Ovary (tissue), 9 donors: ENCODE data around the gene ZMYM1. TPM values are rescaled to one million over a fixed set of nuclear protein-coding genes. Genes with fewer than 3 reads are reported as not detected.
"Not testable (repeated sequence)": the region's sequence is repeated elsewhere in the genome, so short reads cannot be mapped to it uniquely, and the experiment has no call there.

Experiments used
- DNase-seq, 5 donors: peaks; one replicate each; pipeline ENCODE4 v3.0.0-alpha.2; 2019 to 2020
- H3K27ac ChIP-seq, 2 donors: fragments of 200-600 bp; one replicate each; pipeline versions ENCODE4 v1.5.1 to v1.8.0; 2019 to 2022
- H3K27me3 ChIP-seq: fragments of 200-600 bp; one replicate; pipeline ENCODE4 v1.8.0; 2022
- H3K36me3 ChIP-seq: fragments of 200-600 bp; sonication (generic); one replicate; pipeline ENCODE4 v1.5.1; 2019
- H3K4me1 ChIP-seq: one replicate; pipeline ENCODE4 v1.8.1; 2013; ENCODE audit warnings: mild to moderate bottlenecking, moderate library complexity; ENCODE audit not compliant: insufficient read depth
- H3K4me3 ChIP-seq: fragments of 200-600 bp; sonication (generic); one replicate; pipeline ENCODE4 v1.5.1; 2017
- H3K9me3 ChIP-seq, 2 donors: fragments of 200-600 bp in 1 of 2; sonication (generic) in 1 of 2; one replicate each; pipeline versions ENCODE4 v1.5.1 to v1.8.1; 2013 to 2019; ENCODE audit warnings: mild to moderate bottlenecking in 1 of 2, moderate library complexity in 1 of 2
- CTCF ChIP-seq, 3 donors: fragments of 450-650 bp in 2 of 3; fragments of 200-600 bp in 1 of 3; IDR thresholded peaks; one replicate each; pipeline versions ENCODE4 v1.5.1 to v1.8.0; 2016 to 2022; ENCODE audit warnings: antibody characterized with exemption in 3 of 3, mild to moderate bottlenecking in 1 of 3
- EP300 ChIP-seq: sonication (generic); formaldehyde crosslinking; IDR thresholded peaks from one replicate; pipeline ENCODE4 v1.6.1; 2017; ENCODE audit warnings: antibody characterized with exemption
- POLR2A ChIP-seq: fragments of 450-650 bp; IDR thresholded peaks from one replicate; pipeline ENCODE4 v1.6.1; 2017; ENCODE audit warnings: antibody characterized with exemption, mild to moderate bottlenecking, moderate library complexity
- WGBS, 3 donors: extraction: QIAGEN DNeasy Blood & Tissue Kit in 1 of 3; methylation state at CpG; one replicate each; pipeline versions ENCODE4 v1.1.5 to v1.1.7; 2013 to 2017; 5-methylcytosine and 5-hydroxymethylcytosine counted together
- intact Hi-C, 4 donors: fragments of 100-400 bp; cut with DNase I; formaldehyde crosslinking; loops; one replicate each; pipeline versions ENCODE4 v1.11.0 to v1.15.1; 2022 to 2023
- polyA plus RNA-seq, 2 donors: library from polyadenylated mRNA; stranded (reverse); fragments of 200-250 nt in 1 of 2; fragments of 350-450 nt in 1 of 2; fragmentation: Illumina TruSeq in 1 of 2; extraction: RNeasy Lipid Tissue Mini Kit (QIAGEN cat#74804) in 1 of 2; gene quantifications; one replicate each; pipeline ENCODE4 v1.2.3, GENCODE V29; 2013 to 2014
- total RNA-seq, 7 donors: library from RNA; depleted of rRNA in 2 of 7; stranded (reverse); fragments of >200 nt in 2 of 7; fragmentation: NEBNext Ultra II Directional in 3 of 7; extraction: Animal tissue kit (Norgen Biotek cat#: 25700) in 3 of 7; gene quantifications; one replicate each; pipeline versions ENCODE4 v1.1.0 to v1.2.4, GENCODE V29; 2016 to 2023
- donor health status: DM: no; HTN: no; CAD: no; lungs with moderate emphysema.
- donor health status: DM: no; HTN: no; CAD: no.
- donor health status: Bipolar disorder and iron deficiency.
- donor health status: DM: yes; HTN: yes; CAD: no.
- donor health status: DM: no; HTN: no; CAD: no.
- donor health status: DM: yes; HTN: yes; CAD: no.

ZMYM1 gene
- total and polyA plus RNA-seq, 9 donors = 5.3 to 19.9 (median 16.3) TPM

- H3K27me3 ChIP-seq = no peaks in the 10 kb centered on the region
- no peaks in the 10 kb centered on the region for H3K36me3 ChIP-seq
- TF ChIP-seq POLR2A (no peak), CTCF (IDR thresholded peaks at IDR 0.05) (no peak), EP300 (no peak)
- DNase-seq = no peak
- 55 to 62% (median 57%) methylated on average over 4 of the region's 4 CpGs for WGBS, 3 donors
- intact Hi-C loops = no loop called here
- no peak overlapping the region for H3K27ac ChIP-seq
- H3K4me1 ChIP-seq = no peaks in the 10 kb centered on the region
- H3K9me3 ChIP-seq = no peaks in the 10 kb centered on the region
- H3K4me3 ChIP-seq = no peak overlapping the region
These were observed 16.5 kb upstream of the ZMYM1 start for GRCh38 chr1:35062518-35063196.

DNA sequence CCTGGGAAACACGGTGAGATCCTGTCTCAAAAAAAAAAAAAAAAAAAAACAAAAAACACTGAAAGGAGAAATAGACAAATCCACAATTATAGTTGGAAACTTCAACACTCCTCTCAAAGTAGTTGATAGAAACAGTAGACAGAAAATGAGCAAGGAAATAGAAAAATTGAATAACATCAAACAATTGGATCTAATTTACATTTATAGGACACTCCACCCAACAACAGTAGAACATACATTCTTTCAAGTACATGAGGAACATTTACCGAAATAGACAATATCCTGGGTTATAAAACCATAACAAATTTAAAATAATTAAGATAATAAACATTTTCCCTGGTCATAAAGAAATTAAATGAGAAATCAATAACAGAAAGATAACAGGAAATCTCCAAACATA, 14.9 kb upstream of the ZMYM1 start:
- TF ChIP-seq POLR2A (no peak), CTCF (IDR thresholded peaks at IDR 0.05) (no peak), EP300 (no peak)
- DNase-seq = no peak
- WGBS, 3 donors = 67 to 79% (median 71%) methylated on average over 2 of the region's 2 CpGs

GRCh38 chr1:35069746-35070145, 9.4 kb upstream of the ZMYM1 start:
- Histone ChIP-seq H3K9me3 (no peaks in the 10 kb centered on the region), H3K27me3 (no peaks in the 10 kb centered on the region), H3K27ac (no peak overlapping the region), H3K36me3 (no peaks in the 10 kb centered on the region), H3K4me1 (no peaks in the 10 kb centered on the region), H3K4me3 (no peak overlapping the region)
- no peak for DNase-seq
- TF ChIP-seq POLR2A = no peak
- TF ChIP-seq EP300 = no peak
- no peak for TF ChIP-seq CTCF (IDR thresholded peaks at IDR 0.05)
- intact Hi-C loops = no loop called here

More for the DNA sequence above, 14.9 kb upstream of the ZMYM1 start:
- H3K9me3 ChIP-seq = no peaks in the 10 kb centered on the region
- no peak overlapping the region for H3K4me3 ChIP-seq
- H3K36me3 ChIP-seq = no peaks in the 10 kb centered on the region
- intact Hi-C loops = no loop called here
- no peak overlapping the region for H3K27ac ChIP-seq
- H3K4me1 ChIP-seq = no peaks in the 10 kb centered on the region
- H3K27me3 ChIP-seq = no peaks in the 10 kb centered on the region

DNA sequence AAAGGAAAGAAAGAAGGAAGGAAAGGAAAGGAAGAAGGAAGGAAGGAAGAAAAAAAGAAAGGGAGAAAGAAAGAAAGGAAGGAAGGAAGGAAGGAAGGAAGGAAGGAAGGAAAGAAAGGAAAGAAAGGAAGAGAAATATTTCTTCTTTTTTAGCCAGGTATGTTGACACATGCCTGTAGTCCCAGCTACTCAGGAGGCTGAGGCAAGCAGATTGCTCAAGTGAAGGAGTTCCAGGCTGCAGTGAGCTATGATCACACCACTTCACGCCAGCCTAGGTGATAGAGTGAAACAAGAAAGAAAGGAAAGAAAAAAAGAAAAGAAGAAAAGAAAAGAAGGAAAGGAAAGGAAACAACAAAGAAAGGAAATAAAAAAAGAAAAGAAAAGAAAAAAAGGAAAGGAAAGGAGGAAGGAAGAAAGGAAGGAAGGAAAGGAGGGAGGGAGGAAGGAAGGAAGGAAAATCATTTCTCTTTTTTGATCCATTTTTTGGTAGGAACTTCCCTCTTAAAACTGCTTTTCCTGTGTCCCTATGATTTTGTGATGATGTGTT, 5.8 kb upstream of the ZMYM1 start:
- WGBS, 3 donors = 84 to 92% (median 85%) methylated on average over 1 of the region's 1 CpG

GRCh38 chr1:35076426-35076825, 2.8 kb upstream of the ZMYM1 start:
- H3K27ac ChIP-seq, H3K27me3 ChIP-seq, H3K9me3 ChIP-seq, DNase-seq, intact Hi-C loops, H3K4me3 ChIP-seq, H3K4me1 ChIP-seq, H3K36me3 ChIP-seq: not testable (repeated sequence)
- WGBS, 3 donors = 75 to 84% (median 84%) methylated on average over 8 of the region's 8 CpGs

More for the DNA sequence above, 5.8 kb upstream of the ZMYM1 start:
- Histone ChIP-seq H3K9me3 (no peaks in the 10 kb centered on the region), H3K4me1 (no peaks in the 10 kb centered on the region), H3K27me3 (no peaks in the 10 kb centered on the region), H3K36me3 (no peaks in the 10 kb centered on the region), H3K27ac (no peak overlapping the region), H3K4me3 (no peak overlapping the region)
- TF ChIP-seq POLR2A (no peak), EP300 (no peak), CTCF (IDR thresholded peaks at IDR 0.05) (no peak)
- DNase-seq = no peak
- intact Hi-C loops = no loop called here
